NCI-H526 (cell line): Measurements from ENCODE around the gene PLEKHN1.
A peak's percentile ranks its signal among the peaks of the same experiment; 100 is the strongest.

Experiments
- DNase-seq, 2 experiments: peaks; one replicate each; lab custom pipeline; 2025; lab: John Stamatoyannopoulos, UW

The PLEKHN1 gene, protein sequence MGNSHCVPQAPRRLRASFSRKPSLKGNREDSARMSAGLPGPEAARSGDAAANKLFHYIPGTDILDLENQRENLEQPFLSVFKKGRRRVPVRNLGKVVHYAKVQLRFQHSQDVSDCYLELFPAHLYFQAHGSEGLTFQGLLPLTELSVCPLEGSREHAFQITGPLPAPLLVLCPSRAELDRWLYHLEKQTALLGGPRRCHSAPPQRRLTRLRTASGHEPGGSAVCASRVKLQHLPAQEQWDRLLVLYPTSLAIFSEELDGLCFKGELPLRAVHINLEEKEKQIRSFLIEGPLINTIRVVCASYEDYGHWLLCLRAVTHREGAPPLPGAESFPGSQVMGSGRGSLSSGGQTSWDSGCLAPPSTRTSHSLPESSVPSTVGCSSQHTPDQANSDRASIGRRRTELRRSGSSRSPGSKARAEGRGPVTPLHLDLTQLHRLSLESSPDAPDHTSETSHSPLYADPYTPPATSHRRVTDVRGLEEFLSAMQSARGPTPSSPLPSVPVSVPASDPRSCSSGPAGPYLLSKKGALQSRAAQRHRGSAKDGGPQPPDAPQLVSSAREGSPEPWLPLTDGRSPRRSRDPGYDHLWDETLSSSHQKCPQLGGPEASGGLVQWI

DNA sequence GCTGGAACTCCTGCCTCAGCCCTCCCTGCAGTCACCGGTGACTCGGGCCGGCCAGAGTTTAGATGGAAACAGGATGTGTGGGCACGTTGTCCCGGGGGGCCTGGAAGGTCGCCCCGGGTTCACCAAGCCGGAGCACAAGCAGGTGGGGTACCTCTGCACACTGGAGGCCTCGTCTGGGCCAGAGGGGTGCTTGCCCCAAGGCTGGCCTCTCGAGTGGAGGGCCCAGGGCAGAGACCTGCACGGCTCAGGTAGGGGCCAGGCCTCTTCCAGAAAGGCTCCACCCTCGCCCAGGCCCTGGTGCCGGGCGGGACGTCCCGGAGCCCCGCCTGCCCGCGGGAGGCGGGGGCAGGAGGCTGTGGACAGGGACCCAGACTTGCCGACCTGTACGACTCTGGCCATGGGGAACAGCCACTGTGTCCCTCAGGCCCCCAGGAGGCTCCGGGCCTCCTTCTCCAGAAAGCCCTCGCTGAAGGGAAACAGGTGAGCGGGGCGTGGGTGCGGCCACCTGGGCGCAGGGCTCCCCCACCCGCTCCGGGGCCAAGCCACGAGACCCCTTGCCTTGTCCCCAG lies at the start of gene PLEKHN1:
Gene PLEKHN1 (plus strand): TSS at position 348 of the 569 bp plus-strand sequence. CDS start 50 bp downstream, at position 398.
- no peak for DNase-seq

DNA sequence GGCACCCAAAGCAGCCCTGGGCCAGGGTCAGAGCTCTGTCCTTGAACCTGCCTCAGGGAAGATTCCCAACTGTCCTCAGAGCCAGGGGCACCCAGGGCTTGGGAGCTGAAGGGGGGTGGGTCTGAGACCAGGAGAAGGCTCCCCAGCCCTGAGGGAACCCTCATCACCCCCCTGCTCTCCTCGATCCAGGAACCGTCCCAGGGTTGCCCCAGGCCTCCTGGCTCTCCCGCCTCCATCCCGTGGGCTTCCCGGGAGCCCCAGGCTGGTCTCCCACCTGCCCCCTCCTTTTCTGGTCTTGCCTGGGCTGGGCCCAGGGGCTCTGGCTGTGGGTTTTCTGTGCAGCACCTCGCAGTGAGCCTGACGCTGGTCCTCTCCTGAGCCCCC lies 49.2 kb upstream of the PLEKHN1 start:
- no peak for DNase-seq

DNA sequence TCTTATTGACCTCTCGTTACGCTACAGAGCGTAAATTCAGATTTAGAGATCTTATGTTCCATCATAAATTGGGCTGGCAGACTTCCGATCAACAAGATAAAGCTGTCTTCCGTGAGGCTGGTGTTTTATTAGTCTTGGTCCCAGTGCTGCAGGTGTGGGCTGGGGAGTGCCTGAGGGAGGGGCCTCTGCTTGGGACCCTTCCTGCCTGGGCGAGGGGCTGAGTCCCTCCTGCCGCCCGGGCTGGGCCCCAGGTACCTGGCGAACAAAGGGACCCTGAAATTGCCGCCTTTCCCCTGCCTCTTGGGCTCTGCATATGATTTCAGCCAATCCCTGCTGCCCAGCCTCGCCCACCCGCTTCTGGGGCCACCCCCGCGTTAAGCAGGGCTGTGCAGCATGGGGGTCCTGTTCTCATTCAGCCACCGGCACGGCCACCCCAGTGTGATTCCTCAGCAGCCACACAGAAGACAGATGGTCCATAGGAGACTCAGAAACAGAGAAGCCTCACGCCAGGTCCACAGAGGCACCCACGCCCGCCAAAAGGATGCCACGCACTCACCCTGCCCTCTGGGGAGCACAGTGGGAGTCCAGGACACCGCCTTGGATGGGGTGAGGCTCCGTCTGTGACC lies 48.7 kb upstream of the PLEKHN1 start:
- no peak for DNase-seq

DNA sequence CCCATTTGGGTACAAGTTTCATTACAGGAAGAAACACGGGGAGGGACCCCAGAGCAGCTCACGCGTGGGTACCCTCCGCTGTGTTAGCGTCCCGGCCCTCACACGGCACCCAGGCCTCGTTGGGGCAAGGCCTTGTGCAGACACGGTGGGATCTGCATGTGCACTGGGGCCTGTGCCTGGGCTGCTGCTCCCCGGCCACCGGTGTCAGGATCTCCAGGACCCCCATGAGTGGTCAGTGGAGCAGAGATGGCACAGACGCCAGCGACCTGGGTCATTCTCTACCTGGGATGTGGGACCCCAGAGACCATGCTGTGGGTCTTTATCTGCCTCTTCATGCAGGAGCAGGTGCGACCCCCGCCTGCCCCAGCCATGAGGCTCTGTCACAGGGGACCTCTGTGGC lies 47.9 kb upstream of the PLEKHN1 start:
- DNase-seq = no peak

DNA sequence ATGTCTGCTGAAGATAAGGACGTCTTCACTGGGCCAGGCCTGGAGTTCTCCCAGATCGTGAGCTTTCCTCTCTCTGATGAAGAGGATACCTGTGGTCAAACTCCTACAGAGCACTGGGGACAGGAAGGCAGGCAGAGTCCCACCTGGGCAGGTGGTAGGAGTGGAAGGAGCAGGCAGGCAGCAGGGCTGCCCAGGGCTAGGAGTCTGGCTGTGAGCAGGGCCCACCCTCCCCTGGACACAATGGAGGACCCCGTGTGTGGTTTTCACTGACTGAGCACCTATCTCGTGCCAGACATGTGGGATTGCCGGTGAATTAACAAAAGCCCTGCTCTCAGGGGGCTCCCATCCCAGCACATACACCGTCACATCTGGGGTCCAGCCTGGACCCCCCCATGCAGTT lies 47.4 kb upstream of the PLEKHN1 start:
- DNase-seq = no peak

DNA sequence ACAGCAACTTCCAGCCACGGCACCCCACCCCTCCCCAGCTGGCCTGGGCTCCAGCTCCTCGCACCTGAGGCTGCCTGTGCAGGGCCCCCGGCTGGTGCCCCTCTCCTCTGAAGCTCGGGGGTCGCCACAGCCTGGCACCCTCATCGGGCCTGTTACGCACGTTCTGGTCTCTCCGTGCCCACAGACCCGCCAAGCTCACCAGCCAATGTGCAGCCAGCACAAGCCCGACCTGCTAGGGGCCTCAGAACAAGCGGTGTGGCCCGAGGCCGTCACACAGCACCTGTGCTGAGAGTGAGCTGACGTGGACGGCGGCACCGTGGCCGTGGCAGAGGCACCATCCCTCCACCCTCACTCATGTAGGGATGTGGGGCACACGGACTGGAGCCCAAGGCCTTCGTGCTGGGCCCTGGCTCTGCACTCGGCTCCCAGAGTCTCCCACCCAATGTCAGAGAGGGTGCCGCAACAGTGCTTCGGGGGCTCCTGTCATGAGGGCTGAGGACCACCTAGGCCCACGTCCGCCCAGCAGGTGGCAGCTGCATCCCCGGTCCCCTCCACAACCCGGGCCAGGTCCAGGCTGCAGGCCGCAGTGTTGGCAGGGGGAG lies 46.9 kb upstream of the PLEKHN1 start:
- DNase-seq = no peak

DNA sequence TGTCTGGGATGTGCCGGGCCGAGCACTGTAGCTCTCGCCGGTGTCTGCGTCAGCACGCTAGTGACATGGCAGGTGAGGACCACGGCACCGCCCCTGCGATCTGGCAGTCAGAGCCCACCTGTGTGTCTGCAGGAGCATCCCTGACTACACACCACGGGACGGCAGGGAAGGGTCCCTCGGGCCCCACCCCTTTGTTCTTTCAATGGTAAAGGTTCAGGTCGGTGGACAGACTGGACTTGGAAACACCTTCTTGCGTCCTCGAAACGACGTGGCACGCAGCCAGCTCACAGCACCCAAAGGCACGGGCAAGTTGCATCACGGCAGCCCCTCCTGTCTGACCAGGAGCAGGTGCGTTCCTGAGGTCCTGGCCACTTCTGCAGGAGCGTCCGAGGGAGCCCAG lies 46.3 kb upstream of the PLEKHN1 start:
- no peak for DNase-seq

DNA sequence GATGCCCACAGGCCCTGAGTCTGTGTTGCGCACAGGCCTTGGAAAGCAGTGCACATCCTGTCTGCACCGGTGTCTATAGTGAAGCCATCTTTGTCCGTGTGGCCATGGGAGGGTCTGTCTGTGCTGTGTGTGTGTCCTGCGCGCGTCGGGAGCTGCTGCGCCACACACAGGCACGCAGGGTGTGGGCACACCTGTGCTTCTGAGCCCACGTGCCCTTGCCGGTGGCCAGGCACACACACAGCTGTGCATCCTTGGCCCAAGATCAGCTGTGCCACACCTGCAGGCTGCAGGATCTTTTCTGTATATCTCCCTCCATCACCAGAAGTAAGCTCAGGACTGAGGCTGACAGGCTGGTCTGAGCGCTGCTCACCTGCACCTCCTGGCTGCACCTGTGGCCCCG lies 45.8 kb upstream of the PLEKHN1 start:
- DNase-seq = peak in 1 of 2 experiments; percentile 82

DNA sequence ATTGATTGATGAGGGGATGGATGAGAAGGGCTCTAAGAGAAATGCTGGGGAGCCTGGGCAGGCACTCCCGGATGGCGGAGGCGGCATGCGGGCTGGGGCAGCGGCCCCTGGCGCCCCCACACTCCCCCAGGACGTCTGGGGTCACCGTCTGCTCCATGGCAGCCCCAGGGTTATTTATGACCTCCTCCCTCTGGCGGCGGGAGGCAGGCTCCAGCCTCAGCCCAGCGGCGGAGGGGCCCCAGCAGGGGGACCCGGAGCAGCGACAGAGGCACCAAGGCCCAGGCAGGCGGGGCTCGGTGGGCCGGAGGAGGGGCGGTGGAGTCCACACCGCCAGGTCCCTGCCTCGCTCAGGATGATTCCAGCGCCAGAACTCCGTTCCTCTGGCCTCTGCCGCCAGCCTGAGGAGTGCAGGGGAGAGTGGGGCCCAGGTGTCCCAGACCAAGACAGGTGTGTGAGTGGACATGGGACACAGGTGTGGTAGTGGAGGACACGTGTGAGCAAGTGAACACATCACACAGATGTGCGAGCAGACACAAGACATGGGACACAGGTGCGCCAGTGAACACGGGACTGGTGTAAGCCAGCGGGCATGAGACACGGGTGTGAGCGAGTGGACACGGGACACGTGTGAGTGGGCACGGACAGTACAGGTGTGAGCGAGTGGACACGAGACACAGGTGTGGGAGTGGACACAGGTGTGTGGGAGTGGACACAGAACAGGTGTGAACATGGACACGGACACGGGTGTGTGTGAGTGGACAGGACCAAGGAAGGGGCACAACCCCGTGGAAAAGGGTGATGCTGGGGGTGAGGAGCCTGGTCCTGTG lies 45.1 kb upstream of the PLEKHN1 start:
- peak; percentile 87 to 98 for DNase-seq

DNA sequence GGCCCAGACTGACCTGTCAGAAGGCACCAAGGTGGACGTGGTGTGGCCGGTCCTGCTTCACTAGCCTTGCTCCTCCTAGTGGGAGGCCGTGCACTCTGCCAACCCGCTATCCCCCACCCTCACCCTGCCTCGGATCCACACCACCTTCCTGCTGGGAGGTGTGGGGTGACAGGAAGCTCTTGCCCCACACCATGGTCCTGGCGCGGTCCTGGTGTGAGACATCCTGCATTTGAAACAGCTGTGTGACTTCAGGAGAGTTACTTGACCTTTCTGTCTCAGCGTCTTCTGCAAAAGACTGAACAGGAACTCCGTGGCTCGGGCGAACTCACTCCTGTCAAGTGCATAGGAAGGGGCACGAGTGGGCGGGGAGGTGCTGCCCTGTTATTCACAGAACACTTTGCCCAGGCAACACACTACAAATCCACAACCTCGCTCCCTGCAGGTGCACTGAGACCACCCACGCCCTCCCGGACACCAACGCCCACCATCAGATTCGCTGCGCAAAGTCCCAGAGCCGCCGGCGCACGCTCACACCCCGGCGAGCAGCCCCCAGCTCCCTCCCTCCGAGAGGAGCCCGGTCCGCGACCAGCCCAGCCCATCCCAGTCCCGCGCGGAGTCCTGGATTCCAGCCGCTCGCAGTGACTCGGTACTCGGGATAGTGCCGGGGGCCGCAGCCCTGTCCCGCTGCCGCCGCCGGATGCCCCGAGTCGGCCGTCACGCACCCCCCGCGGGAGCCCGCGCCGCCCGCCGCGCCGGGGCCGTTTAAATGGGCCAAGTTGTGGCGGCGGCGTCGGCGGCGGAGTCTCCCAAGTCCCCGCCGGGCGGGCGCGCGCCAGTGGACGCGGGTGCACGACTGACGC lies 42.9 kb upstream of the PLEKHN1 start, which contains the start of gene SAMD11:
Gene SAMD11 (plus strand): TSS at position 793 of the 860 bp plus-strand sequence. CDS start 509 bp downstream, outside the sequence.
- DNase-seq = peak; percentile 82 to 99

DNA sequence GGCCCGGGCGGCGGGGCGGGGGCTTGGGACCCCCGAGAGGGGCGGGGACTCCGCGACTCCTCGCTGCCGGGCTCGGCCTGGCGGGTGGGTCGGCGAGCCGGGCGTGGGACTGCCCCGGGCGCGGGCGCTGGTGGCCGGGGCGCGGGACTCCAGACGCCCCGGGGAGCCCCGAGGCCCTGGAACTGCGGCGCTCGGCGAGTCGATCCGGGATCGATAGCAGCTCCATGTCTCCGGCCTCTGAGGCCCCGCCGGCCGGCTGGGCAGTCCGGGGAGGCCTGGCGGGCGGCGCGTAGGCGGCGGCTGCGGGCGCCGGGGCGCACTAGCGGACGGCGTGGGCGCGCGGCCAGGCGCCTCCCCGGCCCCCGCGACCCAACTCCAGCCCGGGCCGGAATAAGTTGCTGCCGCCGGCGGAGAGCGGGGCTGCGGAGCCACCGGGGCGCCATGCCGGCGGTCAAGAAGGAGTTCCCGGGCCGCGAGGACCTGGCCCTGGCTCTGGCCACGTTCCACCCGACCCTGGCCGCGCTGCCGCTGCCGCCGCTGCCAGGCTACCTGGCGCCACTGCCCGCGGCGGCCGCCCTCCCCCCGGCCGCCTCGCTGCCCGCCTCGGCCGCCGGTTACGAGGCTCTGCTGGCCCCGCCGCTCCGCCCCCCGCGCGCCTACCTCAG lies 42.2 kb upstream of the PLEKHN1 start:
- no peak for DNase-seq

DNA sequence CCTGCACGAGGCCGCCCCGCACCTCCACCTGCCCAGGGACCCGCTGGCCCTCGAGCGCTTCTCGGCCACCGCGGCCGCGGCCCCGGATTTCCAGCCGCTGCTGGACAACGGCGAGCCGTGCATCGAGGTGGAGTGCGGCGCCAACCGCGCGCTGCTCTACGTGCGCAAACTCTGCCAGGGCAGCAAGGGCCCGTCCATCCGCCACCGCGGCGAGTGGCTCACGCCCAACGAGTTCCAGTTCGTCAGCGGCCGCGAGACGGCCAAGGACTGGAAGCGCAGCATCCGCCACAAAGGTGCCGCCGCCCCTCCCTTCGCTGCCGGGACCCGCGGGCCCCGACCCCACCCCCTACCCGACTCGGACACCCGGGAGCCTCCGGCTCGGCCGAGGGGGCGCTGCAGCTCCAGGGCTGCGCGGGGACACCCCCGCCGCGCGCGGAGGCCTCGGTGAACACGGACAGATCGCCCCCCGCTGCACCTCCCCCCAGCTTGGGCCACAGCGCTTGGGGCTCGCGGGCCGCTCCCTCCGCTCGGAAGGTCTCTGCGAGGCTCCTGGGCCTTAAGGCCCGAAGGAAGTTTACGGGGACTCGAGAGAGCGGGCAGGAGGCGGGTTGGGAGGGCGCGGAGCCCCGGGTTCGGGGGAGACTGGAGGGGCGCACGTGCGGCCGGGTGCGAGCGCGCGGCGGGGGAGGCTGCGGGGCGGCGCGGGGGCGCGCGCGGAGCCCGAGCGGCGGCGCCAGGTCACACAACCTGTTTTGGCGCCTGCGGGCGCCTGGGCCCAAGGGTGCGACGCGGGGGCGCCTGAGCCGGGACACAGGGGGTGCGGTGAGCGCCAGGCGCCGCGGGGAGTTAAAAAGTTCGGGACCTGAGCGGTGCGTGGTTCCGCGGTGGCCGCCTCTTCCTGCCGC lies 41.4 kb upstream of the PLEKHN1 start:
- peak; percentile 69 to 89 for DNase-seq

DNA sequence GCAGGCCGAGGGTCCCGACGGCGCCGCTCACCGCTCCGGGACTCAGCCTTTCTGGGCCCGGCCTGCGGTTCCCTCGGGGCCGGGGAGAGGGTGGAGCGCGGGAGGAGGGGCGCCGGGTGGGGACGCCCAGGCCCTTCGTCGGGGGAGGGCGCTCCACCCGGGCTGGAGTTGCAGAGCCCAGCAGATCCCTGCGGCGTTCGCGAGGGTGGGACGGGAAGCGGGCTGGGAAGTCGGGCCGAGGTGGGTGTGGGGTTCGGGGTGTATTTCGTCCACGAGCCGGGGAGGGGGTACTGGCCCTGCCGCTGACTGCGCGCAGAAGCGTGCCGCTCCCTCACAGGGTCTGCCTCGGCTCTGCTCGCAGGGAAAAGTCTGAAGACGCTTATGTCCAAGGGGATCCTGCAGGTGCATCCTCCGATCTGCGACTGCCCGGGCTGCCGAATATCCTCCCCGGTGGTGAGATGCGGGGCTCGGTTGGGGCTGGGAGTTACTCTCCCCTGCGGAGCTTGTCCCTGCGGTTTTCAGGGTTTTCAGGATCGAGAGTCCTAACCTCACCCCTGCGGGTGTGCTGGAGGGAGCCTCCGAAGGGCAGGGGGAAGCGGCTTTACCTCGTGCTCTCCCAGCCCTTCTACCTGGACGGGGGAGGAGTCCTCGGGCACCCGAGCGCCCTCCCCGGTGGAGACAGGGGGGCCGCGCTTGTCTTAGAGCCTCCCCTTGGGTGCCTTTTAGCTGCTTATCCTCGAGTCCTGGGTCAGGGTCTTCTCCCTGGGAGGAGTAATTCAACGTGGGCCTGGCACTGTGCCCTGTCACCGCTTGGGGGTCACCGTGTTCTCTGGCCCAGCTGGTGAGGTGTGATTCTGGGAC lies 40.5 kb upstream of the PLEKHN1 start:
- DNase-seq = peak in 1 of 2 experiments; percentile 95

DNA sequence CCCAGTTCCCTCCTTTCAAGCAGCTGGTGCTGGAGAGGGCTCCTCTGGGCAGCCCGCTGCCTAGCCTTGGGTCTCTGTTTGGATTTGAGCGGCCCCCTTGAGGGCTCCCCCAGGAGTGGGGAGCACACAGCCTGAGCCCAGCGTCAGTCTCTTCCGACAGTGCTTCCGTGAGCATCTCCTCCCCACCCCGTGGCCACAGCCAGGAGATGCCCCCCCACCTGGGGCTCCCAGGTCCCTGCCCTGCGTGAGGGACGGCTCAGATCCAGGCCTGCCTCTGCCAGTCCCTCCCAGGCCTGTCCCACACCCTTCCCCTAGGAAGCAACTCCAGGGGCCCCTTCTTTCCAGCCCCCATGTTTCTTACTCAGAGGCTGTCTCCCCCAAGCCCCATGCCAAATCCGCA lies 39.0 kb upstream of the PLEKHN1 start:
- no peak for DNase-seq

DNA sequence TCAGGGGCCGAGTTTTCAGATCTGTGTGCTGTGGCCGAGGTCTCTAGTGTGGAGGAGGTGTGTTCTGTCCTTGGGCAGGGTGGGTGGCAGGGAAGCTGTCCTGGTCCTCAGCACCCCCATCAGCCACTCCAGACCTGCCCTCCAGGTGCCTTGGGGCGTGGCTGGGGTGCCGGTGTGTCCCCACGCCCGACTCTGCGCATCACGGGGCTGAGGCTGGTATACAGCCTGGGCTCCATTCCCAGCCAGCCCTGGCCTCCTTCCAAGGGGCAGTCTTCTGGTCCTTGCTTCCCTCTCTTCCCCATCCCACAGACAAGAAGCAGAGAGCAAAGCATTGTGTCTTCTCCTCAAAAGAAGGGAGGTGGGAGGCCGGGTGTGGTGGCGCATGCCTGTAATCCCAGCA lies 38.5 kb upstream of the PLEKHN1 start:
- DNase-seq = no peak

DNA sequence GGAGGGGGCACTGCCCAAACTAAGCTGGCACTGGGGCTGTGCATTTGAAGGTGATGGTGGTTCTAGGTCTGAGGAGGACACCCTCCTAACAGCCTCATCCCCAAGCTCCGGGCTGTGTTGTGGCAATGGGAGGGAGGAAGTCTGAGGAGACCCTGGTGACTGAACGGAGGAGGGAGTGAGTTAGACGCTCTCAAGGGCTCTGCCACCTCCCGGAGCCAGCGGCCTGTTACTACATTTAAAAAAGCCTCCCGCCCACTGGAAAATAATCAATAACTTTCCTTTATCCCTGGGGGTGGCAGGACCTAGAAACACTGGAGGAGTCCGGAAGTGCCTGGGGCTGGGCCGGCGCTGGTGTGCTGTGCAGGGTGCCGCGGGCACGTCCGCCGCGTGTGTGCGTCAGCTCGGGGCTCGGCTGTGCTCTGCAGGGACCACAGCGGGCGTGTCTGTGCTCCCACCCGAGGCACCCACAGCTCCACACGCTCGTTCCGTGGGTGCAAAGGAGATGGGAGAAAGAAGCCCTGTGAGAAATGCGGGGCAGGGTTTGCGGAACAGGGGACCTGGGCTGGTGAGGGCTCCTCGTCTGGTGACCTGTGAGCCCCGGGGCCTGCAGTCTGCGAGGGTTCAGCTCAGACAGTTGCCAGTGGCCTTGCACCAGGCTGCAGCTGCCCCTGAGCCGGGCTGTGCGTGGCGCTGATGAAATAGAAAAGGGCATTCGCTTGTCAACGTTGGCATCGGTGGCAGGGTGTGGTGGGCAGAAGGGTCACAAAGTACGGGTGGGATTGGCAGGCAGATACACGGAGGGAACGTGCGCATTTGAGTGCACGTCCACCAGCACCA lies 37.2 kb upstream of the PLEKHN1 start:
- DNase-seq = no peak
